Measurements from ENCODE around the gene MINDY4B. TPM values are rescaled to one million over a fixed set of nuclear protein-coding genes. Genes with fewer than 3 reads are reported as not detected.
A peak's percentile ranks its signal among the peaks of the same experiment; 100 is the strongest.

The MINDY4B gene
- total and polyA plus RNA-seq, 11 donors: 0.56 TPM; not detected in 10

- TF ChIP-seq, protein P1, sequence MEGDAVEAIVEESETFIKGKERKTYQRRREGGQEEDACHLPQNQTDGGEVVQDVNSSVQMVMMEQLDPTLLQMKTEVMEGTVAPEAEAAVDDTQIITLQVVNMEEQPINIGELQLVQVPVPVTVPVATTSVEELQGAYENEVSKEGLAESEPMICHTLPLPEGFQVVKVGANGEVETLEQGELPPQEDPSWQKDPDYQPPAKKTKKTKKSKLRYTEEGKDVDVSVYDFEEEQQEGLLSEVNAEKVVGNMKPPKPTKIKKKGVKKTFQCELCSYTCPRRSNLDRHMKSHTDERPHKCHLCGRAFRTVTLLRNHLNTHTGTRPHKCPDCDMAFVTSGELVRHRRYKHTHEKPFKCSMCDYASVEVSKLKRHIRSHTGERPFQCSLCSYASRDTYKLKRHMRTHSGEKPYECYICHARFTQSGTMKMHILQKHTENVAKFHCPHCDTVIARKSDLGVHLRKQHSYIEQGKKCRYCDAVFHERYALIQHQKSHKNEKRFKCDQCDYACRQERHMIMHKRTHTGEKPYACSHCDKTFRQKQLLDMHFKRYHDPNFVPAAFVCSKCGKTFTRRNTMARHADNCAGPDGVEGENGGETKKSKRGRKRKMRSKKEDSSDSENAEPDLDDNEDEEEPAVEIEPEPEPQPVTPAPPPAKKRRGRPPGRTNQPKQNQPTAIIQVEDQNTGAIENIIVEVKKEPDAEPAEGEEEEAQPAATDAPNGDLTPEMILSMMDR (IDR thresholded peaks at IDR 0.05): no peak
- ATAC-seq (peak in 2 of 4 donors; percentile 7 to 14), DNase-seq (no peak)
- Histone ChIP-seq H3K27me3 (peaks cover 0 to 4% (median 0%) of the 10 kb centered on the region in 9 donors), H3K9me3 (no peaks in the 10 kb centered on the region), H3K4me1 (no peaks in the 10 kb centered on the region), H3K27ac (no peak overlapping the region), H3K36me3 (no peaks in the 10 kb centered on the region), H3K4me3 (no peak overlapping the region)
- intact Hi-C loops (cut with DNase I): no loop called here
- 77 to 85% (median 78%) methylated on average over 12 of the region's 12 CpGs for WGBS, 4 donors
These were observed 78.6 kb downstream of the MINDY4B start for GRCh38 chr3:150826466-150827282.

DNA sequence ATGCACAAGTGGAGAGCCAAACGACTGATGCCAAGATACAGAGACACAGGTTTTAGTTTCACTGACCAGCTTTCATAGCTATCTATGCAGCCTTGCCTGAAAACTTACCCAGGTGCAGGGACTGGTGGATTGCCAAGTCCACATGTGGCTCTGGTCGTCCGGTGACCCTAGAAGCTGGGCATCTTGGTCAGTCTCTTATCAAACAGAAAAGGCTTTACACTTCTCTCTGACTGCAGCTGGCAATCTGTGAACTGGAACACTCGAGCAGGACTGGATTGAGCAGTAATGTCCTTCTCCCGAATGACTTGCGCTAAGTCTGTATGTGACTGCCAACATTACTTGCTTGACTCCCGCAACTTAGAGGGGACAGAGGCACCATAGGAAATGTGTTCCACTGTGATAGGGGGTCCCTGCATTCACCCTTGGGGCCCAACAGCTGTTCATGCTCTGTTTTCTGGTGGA lies 79.3 kb downstream of the MINDY4B start:
- H3K9me3 ChIP-seq: no peaks in the 10 kb centered on the region
- no peak overlapping the region for H3K27ac ChIP-seq
- no peak overlapping the region for H3K4me3 ChIP-seq
- intact Hi-C loops (cut with DNase I): no loop called here
- WGBS, 4 donors: 28 to 41% (median 33%) methylated on average over 5 to 7 of the region's 7 CpGs
- DNase-seq (no peak), ATAC-seq (peak; percentile 50 to 60 (median 54))
- H3K4me1 ChIP-seq: no peaks in the 10 kb centered on the region
- no peak for TF ChIP-seq POLR2A (IDR thresholded peaks at IDR 0.05)
- TF ChIP-seq, protein P1 (IDR thresholded peaks at IDR 0.05): no peak
- no peaks in the 10 kb centered on the region for H3K36me3 ChIP-seq
- H3K27me3 ChIP-seq: peaks cover 0 to 4% (median 0%) of the 10 kb centered on the region in 9 donors

DNA sequence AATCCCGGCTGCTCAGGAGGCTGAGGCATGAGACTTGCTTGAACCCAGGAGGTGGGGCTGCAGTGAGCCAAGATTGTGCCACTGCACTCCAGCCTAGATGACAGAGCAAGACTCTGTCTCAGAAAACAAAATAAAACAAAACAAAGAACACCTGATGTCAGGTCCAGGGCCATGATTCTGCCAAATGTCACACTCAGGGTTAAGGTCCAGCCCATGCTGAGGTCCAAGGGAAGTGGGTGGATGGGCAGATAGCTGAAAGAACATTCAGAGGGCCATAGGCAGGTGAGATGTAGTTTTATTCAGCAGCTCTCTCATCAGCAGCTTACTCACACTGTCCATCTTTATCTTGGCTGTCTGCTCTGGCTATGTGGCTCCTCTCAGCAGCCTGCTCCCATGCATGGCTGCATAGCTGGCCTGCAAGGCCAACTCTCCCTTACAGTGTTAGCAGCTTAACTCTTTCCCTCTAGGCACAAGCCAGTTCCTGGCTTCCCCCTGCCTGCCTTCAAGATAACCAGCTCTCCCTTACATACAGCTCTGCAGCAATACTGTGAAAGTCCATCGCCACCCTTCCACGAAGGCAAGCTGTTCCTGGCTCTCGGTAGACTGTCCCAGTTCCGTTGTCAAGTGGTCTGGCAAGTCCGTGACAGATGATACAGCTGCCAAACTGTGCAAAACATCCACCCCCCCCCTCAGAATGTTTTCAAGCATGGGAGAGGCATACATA lies 79.9 kb downstream of the MINDY4B start:
- WGBS, 4 donors: 32 to 63% (median 48%) methylated on average over 6 of the region's 6 CpGs

More for the DNA sequence above, 79.9 kb downstream of the MINDY4B start:
- intact Hi-C loops (cut with DNase I): no loop called here
- H3K36me3 ChIP-seq: no peaks in the 10 kb centered on the region
- H3K27me3 ChIP-seq: peaks cover 0 to 4% (median 0%) of the 10 kb centered on the region in 9 donors
- TF ChIP-seq, protein P1 (IDR thresholded peaks at IDR 0.05): no peak
- TF ChIP-seq POLR2A (IDR thresholded peaks at IDR 0.05): no peak
- H3K9me3 ChIP-seq: no peaks in the 10 kb centered on the region
- H3K4me3 ChIP-seq: no peak overlapping the region
- ATAC-seq (peak; percentile 54 to 76 (median 66)), DNase-seq (no peak)
- no peak overlapping the region for H3K27ac ChIP-seq
- no peaks in the 10 kb centered on the region for H3K4me1 ChIP-seq
